Measurements from ENCODE around the gene COL4A6. TPM values are rescaled to one million over a fixed set of nuclear protein-coding genes. Genes with fewer than 3 reads are reported as not detected.
A peak's percentile ranks its signal among the peaks of the same experiment; 100 is the strongest.

The COL4A6 gene
- total RNA-seq, 3 donors from 2014 or later, result 6.9 to 13.9 (median 10.7) TPM

GRCh38 chrX:108221301-108221864 lies 216.8 kb downstream of the COL4A6 start:
- peak overlapping the region in 1 of 2 donors; percentile 5 for H3K27ac ChIP-seq
- H3K9me3 ChIP-seq, result no peaks in the 10 kb centered on the region
- H3K36me3 ChIP-seq, result no peaks in the 10 kb centered on the region
- TF ChIP-seq POLR2A (IDR thresholded peaks at IDR 0.05), result no peak
- peaks cover 0 to 51% of the 10 kb centered on the region in 2 donors for H3K27me3 ChIP-seq
- no peaks in the 10 kb centered on the region for H3K4me1 ChIP-seq
- intact Hi-C loops (cut with DNase I; ENCODE audit: low total_unique reads), result no loop called here
- H3K4me3 ChIP-seq, result no peak overlapping the region
- DNase-seq (ENCODE audit: low spot score in 2 of 2), result no peak

GRCh38 chrX:108219949-108220601 lies 218.1 kb downstream of the COL4A6 start:
- intact Hi-C loops (cut with DNase I; ENCODE audit: low total_unique reads), result no loop called here
- H3K27me3 ChIP-seq, result peaks cover 0 to 46% of the 10 kb centered on the region in 2 donors
- no peak for DNase-seq (ENCODE audit: low spot score in 2 of 2)
- TF ChIP-seq POLR2AphosphoS5 (IDR thresholded peaks at IDR 0.05), result no peak
- TF ChIP-seq POLR2A (IDR thresholded peaks at IDR 0.05), result no peak
- TF ChIP-seq CTCF (IDR thresholded peaks at IDR 0.05), result no peak
- H3K4me3 ChIP-seq, result no peak overlapping the region
- no peaks in the 10 kb centered on the region for H3K36me3 ChIP-seq
- H3K9me3 ChIP-seq, result no peaks in the 10 kb centered on the region
- no peak overlapping the region for H3K27ac ChIP-seq
- no peaks in the 10 kb centered on the region for H3K4me1 ChIP-seq

GRCh38 chrX:108217876-108218275 lies 220.3 kb downstream of the COL4A6 start:
- H3K9me3 ChIP-seq, result no peaks in the 10 kb centered on the region
- TF ChIP-seq POLR2A (IDR thresholded peaks at IDR 0.05), result no peak
- no peak for TF ChIP-seq POLR2AphosphoS5 (IDR thresholded peaks at IDR 0.05)
- no peak for TF ChIP-seq CTCF (IDR thresholded peaks at IDR 0.05)
- H3K4me3 ChIP-seq, result no peak overlapping the region
- H3K27ac ChIP-seq, result no peak overlapping the region
- no peak for DNase-seq (ENCODE audit: low spot score in 2 of 2)
- no peaks in the 10 kb centered on the region for H3K36me3 ChIP-seq
- intact Hi-C loops (cut with DNase I; ENCODE audit: low total_unique reads), result no loop called here
- H3K27me3 ChIP-seq, result peaks cover 0 to 33% of the 10 kb centered on the region in 2 donors
- no peaks in the 10 kb centered on the region for H3K4me1 ChIP-seq

GRCh38 chrX:108216919-108217571 lies 221.2 kb downstream of the COL4A6 start:
- no peaks in the 10 kb centered on the region for H3K36me3 ChIP-seq
- peaks cover 0 to 36% of the 10 kb centered on the region in 2 donors for H3K27me3 ChIP-seq
- H3K4me3 ChIP-seq, result no peak overlapping the region
- H3K27ac ChIP-seq, result peak overlapping the region in 1 of 2 donors; percentile 61
- no peak for DNase-seq (ENCODE audit: low spot score in 2 of 2)
- TF ChIP-seq POLR2AphosphoS5 (IDR thresholded peaks at IDR 0.05), result no peak
- no peaks in the 10 kb centered on the region for H3K4me1 ChIP-seq
- no peaks in the 10 kb centered on the region for H3K9me3 ChIP-seq
- intact Hi-C loops (cut with DNase I; ENCODE audit: low total_unique reads), result no loop called here

GRCh38 chrX:108216405-108216804 lies 221.8 kb downstream of the COL4A6 start:
- Histone ChIP-seq H3K4me3 (no peak overlapping the region), H3K27ac (peak overlapping the region in 1 of 2 donors; percentile 61), H3K9me3 (no peaks in the 10 kb centered on the region), H3K36me3 (no peaks in the 10 kb centered on the region), H3K27me3 (peaks cover 0 to 42% of the 10 kb centered on the region in 2 donors), H3K4me1 (no peaks in the 10 kb centered on the region)
- intact Hi-C loops (cut with DNase I; ENCODE audit: low total_unique reads), result no loop called here
- DNase-seq (ENCODE audit: low spot score in 2 of 2), result no peak
- TF ChIP-seq POLR2AphosphoS5 (IDR thresholded peaks at IDR 0.05) (no peak), CTCF (IDR thresholded peaks at IDR 0.05) (no peak), POLR2A (IDR thresholded peaks at IDR 0.05) (no peak)

GRCh38 chrX:108211301-108211700 lies 226.9 kb downstream of the COL4A6 start:
- TF ChIP-seq POLR2A (IDR thresholded peaks at IDR 0.05) (no peak), CTCF (IDR thresholded peaks at IDR 0.05) (no peak), POLR2AphosphoS5 (IDR thresholded peaks at IDR 0.05) (no peak)
- no peak for DNase-seq (ENCODE audit: low spot score in 2 of 2)
- Histone ChIP-seq H3K27me3 (peaks cover 0 to 48% of the 10 kb centered on the region in 2 donors), H3K36me3 (no peaks in the 10 kb centered on the region), H3K27ac (no peak overlapping the region), H3K4me1 (no peaks in the 10 kb centered on the region), H3K4me3 (no peak overlapping the region), H3K9me3 (no peaks in the 10 kb centered on the region)
- intact Hi-C loops (cut with DNase I; ENCODE audit: low total_unique reads), result no loop called here

Data from breast epithelium (tissue), 4 donors.